Ishikawa (cell line): ENCODE measurements around the gene CNPY3.

Experiments used
- CEBPB ChIP-seq: IDR thresholded peaks from 2 replicates; pipeline ENCODE4 v1.6.1; 2012
- CREB1 ChIP-seq: IDR thresholded peaks from 2 replicates; pipeline ENCODE4 v1.6.1; 2012; ENCODE audit warnings: low read depth
- EP300 ChIP-seq: IDR thresholded peaks from 2 replicates; pipeline ENCODE4 v1.6.1; 2012; ENCODE audit warnings: borderline replicate concordance
- FOXM1 ChIP-seq: IDR thresholded peaks from 2 replicates; pipeline ENCODE4 v1.6.1; 2012; ENCODE audit warnings: low read depth, borderline replicate concordance
- NFIC ChIP-seq: IDR thresholded peaks from 2 replicates; pipeline ENCODE4 v1.6.1; 2012
- RAD21 ChIP-seq: IDR thresholded peaks from 2 replicates; pipeline ENCODE4 v1.6.1; 2012; ENCODE audit warnings: low read depth
- TAF1 ChIP-seq: IDR thresholded peaks from 2 replicates; pipeline ENCODE4 v1.6.1; 2012; ENCODE audit warnings: low read depth, mild to moderate bottlenecking
- TCF12 ChIP-seq: IDR thresholded peaks from 2 replicates; pipeline ENCODE4 v1.6.1; 2012; ENCODE audit warnings: low read depth
- YY1 ChIP-seq: IDR thresholded peaks from 2 replicates; pipeline ENCODE4 v1.6.1; 2012; ENCODE audit warnings: low read depth
- ZBTB7A ChIP-seq: IDR thresholded peaks from 2 replicates; pipeline ENCODE4 v1.6.1; 2012; ENCODE audit warnings: low read depth
- TF ChIP-seq, protein P1 (sequence below): IDR thresholded peaks from 2 replicates; pipeline ENCODE4 v1.6.1; 2012; ENCODE audit warnings: low read depth, mild to moderate bottlenecking
- TF ChIP-seq, protein P2 (sequence below): IDR thresholded peaks from 2 replicates; pipeline ENCODE4 v1.6.1; 2012
- TF ChIP-seq, protein P3 (sequence below): IDR thresholded peaks from 2 replicates; pipeline ENCODE4 v1.6.1; 2012

DNA sequence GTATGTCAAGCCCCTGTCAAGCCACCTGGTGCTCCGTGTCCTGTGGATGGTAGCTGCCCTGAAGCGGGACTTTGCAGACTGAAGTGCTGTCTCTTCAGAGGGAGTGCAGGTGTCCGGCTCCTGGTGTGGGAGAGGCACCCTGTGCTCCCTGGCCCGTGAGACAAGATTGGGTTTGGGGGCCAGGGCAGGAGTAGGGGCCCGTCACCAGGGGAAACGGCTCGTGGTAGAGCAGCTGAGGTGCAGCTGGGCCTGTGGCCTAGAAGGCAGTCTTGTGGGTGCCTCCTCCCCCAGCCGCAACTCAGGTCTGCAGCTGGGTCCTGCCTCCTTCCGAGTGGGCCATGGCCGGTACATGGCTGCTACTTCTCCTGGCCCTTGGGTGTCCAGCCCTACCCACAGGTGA is 13.5 kb upstream of the CNPY3 start, which contains the start of gene PTCRA:
- TF ChIP-seq YY1 (no peak), EP300 (no peak), RAD21 (no peak), TAF1 (no peak), NFIC (no peak), TCF12 (no peak), FOXM1 (no peak), ZBTB7A (no peak), CEBPB (no peak), CREB1 (no peak)
- TF ChIP-seq, protein P1, sequence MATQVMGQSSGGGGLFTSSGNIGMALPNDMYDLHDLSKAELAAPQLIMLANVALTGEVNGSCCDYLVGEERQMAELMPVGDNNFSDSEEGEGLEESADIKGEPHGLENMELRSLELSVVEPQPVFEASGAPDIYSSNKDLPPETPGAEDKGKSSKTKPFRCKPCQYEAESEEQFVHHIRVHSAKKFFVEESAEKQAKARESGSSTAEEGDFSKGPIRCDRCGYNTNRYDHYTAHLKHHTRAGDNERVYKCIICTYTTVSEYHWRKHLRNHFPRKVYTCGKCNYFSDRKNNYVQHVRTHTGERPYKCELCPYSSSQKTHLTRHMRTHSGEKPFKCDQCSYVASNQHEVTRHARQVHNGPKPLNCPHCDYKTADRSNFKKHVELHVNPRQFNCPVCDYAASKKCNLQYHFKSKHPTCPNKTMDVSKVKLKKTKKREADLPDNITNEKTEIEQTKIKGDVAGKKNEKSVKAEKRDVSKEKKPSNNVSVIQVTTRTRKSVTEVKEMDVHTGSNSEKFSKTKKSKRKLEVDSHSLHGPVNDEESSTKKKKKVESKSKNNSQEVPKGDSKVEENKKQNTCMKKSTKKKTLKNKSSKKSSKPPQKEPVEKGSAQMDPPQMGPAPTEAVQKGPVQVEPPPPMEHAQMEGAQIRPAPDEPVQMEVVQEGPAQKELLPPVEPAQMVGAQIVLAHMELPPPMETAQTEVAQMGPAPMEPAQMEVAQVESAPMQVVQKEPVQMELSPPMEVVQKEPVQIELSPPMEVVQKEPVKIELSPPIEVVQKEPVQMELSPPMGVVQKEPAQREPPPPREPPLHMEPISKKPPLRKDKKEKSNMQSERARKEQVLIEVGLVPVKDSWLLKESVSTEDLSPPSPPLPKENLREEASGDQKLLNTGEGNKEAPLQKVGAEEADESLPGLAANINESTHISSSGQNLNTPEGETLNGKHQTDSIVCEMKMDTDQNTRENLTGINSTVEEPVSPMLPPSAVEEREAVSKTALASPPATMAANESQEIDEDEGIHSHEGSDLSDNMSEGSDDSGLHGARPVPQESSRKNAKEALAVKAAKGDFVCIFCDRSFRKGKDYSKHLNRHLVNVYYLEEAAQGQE, result no peak
- TF ChIP-seq, protein P2, sequence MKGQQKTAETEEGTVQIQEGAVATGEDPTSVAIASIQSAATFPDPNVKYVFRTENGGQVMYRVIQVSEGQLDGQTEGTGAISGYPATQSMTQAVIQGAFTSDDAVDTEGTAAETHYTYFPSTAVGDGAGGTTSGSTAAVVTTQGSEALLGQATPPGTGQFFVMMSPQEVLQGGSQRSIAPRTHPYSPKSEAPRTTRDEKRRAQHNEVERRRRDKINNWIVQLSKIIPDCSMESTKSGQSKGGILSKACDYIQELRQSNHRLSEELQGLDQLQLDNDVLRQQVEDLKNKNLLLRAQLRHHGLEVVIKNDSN, result no peak
- TF ChIP-seq, protein P3, sequence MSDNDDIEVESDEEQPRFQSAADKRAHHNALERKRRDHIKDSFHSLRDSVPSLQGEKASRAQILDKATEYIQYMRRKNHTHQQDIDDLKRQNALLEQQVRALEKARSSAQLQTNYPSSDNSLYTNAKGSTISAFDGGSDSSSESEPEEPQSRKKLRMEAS, result no peak
